ENCODE results near the gene CEACAM7. TPM values are rescaled to one million over a fixed set of nuclear protein-coding genes. Genes with fewer than 3 reads are reported as not detected.

CEACAM7 gene
- total RNA-seq, 1 experiment from 2014 or later = not detected

- peak; percentile 38 for DNase-seq (ENCODE audit: low read depth)
These were observed 14.1 kb upstream of the CEACAM7 start for GRCh38 chr19:41702171-41702651.

GRCh38 chr19:41701401-41702075 lies 13.5 kb upstream of the CEACAM7 start:
- in situ Hi-C loops (cut with HindIII; ENCODE audit: low pct_unique_long_range_greater_than_20kb, low sequenced_read_pairs) = no loop called here
- no peak for DNase-seq (ENCODE audit: low read depth)

More at GRCh38 chr19:41702171-41702651, 14.1 kb upstream of the CEACAM7 start:
- in situ Hi-C loops (cut with HindIII; ENCODE audit: low pct_unique_long_range_greater_than_20kb, low sequenced_read_pairs) = no loop called here

GRCh38 chr19:41700381-41701195 lies 12.5 kb upstream of the CEACAM7 start:
- in situ Hi-C loops (cut with HindIII; ENCODE audit: low pct_unique_long_range_greater_than_20kb, low sequenced_read_pairs) = no loop called here

GRCh38 chr19:41699968-41700323 lies 11.9 kb upstream of the CEACAM7 start:
- no peak for DNase-seq (ENCODE audit: low read depth)
- in situ Hi-C loops (cut with HindIII; ENCODE audit: low pct_unique_long_range_greater_than_20kb, low sequenced_read_pairs) = no loop called here

More at GRCh38 chr19:41700381-41701195, 12.5 kb upstream of the CEACAM7 start:
- DNase-seq (ENCODE audit: low read depth) = no peak

- no peak for DNase-seq (ENCODE audit: low read depth)
- in situ Hi-C loops (cut with HindIII; ENCODE audit: low pct_unique_long_range_greater_than_20kb, low sequenced_read_pairs) = no loop called here
These were observed 11.3 kb upstream of the CEACAM7 start for GRCh38 chr19:41699231-41699967.

- no peak for DNase-seq (ENCODE audit: low read depth)
- in situ Hi-C loops (cut with HindIII; ENCODE audit: low pct_unique_long_range_greater_than_20kb, low sequenced_read_pairs) = no loop called here
These were observed 10.7 kb upstream of the CEACAM7 start for GRCh38 chr19:41698746-41699230.

GRCh38 chr19:41697198-41697855 lies 9.3 kb upstream of the CEACAM7 start:
- in situ Hi-C loops (cut with HindIII; ENCODE audit: low pct_unique_long_range_greater_than_20kb, low sequenced_read_pairs) = no loop called here

GRCh38 chr19:41696402-41697197 lies 8.5 kb upstream of the CEACAM7 start:
- peak; percentile 37 for DNase-seq (ENCODE audit: low read depth)
- in situ Hi-C loops (cut with HindIII; ENCODE audit: low pct_unique_long_range_greater_than_20kb, low sequenced_read_pairs) = no loop called here

More at GRCh38 chr19:41697198-41697855, 9.3 kb upstream of the CEACAM7 start:
- no peak for DNase-seq (ENCODE audit: low read depth)

- DNase-seq (ENCODE audit: low read depth) = no peak
- in situ Hi-C loops (cut with HindIII; ENCODE audit: low pct_unique_long_range_greater_than_20kb, low sequenced_read_pairs) = no loop called here
These were observed 7.7 kb upstream of the CEACAM7 start for GRCh38 chr19:41695745-41696144.

GRCh38 chr19:41694831-41695635 lies 7.0 kb upstream of the CEACAM7 start:
- in situ Hi-C loops (cut with HindIII; ENCODE audit: low pct_unique_long_range_greater_than_20kb, low sequenced_read_pairs) = no loop called here
- DNase-seq (ENCODE audit: low read depth) = no peak

GRCh38 chr19:41694196-41694595 lies 6.1 kb upstream of the CEACAM7 start:
- in situ Hi-C loops (cut with HindIII; ENCODE audit: low pct_unique_long_range_greater_than_20kb, low sequenced_read_pairs) = no loop called here
- no peak for DNase-seq (ENCODE audit: low read depth)

- no peak for DNase-seq (ENCODE audit: low read depth)
These were observed 3.3 kb upstream of the CEACAM7 start for GRCh38 chr19:41691268-41691970.

GRCh38 chr19:41690801-41691065 lies 2.7 kb upstream of the CEACAM7 start:
- no peak for DNase-seq (ENCODE audit: low read depth)
- in situ Hi-C loops (cut with HindIII; ENCODE audit: low pct_unique_long_range_greater_than_20kb, low sequenced_read_pairs) = no loop called here

More at GRCh38 chr19:41691268-41691970, 3.3 kb upstream of the CEACAM7 start:
- in situ Hi-C loops (cut with HindIII; ENCODE audit: low pct_unique_long_range_greater_than_20kb, low sequenced_read_pairs) = no loop called here

GRCh38 chr19:41689993-41690800 lies 2.1 kb upstream of the CEACAM7 start:
- in situ Hi-C loops (cut with HindIII; ENCODE audit: low pct_unique_long_range_greater_than_20kb, low sequenced_read_pairs) = no loop called here
- no peak for DNase-seq (ENCODE audit: low read depth)

- in situ Hi-C loops (cut with HindIII; ENCODE audit: low pct_unique_long_range_greater_than_20kb, low sequenced_read_pairs) = no loop called here
- no peak for DNase-seq (ENCODE audit: low read depth)
These were observed 617 bp upstream of the CEACAM7 start for GRCh38 chr19:41688687-41689086.

GRCh38 chr19:41687419-41687818 lies 651 bp downstream of the CEACAM7 start:
- no peak for DNase-seq (ENCODE audit: low read depth)

More at GRCh38 chr19:41687419-41687818, 651 bp downstream of the CEACAM7 start:
- in situ Hi-C loops (cut with HindIII; ENCODE audit: low pct_unique_long_range_greater_than_20kb, low sequenced_read_pairs) = no loop called here

Data from Caki2 (cell line).